ENCODE results near the gene TMEM178B.

TMEM178B gene

DNA sequence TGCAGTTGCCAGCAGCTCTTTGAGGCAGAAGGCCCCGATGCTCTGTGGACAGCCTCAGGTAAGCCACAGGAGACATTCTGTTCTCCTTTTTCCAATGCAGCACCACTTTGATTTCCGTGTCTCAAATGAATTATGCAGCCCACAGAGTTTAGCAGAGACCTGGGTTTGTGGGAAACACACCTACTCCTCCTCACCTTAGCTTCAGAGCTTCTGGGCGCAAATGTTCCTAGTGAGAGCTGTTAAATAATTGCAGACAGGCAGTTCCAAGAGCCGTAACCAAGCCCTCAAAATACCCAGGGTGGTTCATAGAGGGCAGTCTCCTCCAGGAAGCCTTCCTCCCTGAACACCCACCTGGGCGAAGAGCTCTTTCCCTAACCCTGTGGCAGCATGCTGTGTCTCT, 408.1 kb downstream of the TMEM178B start:
- no peak for DNase-seq

DNA sequence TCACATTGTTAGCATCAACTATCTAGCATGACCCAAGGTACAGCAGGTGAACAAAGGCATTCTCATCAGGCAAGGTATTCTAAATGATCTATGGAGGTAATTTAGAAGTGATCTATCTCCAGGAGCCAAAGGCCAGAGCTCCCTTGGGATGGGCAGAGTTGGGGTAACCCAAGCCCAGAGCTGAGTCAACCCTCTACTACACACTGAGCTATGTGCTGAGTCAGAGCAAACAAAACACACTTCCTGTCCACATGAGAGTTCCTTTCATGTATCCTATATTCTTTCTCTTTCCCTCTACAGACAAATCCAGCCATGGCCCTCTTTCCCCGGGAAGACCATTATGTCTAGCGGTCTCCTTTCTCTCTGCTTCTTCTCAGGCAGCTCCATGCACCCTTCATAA, 409.2 kb downstream of the TMEM178B start:
- DNase-seq, result no peak

DNA sequence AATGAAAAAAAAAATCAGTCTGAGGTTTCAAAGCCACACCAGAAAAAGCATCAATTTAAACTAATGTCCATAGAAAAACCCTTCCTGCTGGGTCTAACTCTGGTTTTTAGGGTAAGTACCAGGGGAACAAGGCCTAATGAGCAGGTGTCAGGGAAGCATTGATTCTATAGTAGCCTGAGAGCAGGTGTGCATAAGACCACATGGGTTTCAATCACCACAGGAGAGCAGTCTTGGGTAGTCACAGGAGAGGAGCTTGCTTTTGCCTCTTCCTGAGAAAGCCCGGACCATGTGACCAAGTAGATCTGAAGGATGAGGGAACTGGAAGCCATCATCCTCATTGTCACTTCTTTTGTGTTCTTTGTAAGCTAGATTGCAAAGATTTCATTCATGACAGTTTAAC, 411.0 kb downstream of the TMEM178B start:
- no peak for DNase-seq

DNA sequence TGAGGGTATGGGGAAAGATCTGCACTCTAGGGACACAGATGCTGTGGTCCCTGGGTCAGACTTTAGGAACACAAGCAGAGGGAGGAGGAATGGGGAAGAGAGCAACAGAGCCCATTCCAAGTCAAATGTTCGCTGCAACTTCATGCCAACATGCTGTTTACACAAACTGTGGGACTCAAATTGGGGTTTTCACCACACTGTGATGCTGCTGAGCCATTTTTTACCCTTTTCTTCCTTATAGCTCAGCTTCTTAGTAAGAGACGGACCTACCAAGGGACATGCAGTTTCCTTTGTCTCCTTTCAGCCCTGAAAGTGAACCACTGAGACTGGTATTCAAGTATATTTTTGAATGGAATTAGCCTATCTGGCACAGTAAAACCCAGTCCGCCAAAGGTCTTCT, 413.1 kb downstream of the TMEM178B start:
- DNase-seq, result no peak

DNA sequence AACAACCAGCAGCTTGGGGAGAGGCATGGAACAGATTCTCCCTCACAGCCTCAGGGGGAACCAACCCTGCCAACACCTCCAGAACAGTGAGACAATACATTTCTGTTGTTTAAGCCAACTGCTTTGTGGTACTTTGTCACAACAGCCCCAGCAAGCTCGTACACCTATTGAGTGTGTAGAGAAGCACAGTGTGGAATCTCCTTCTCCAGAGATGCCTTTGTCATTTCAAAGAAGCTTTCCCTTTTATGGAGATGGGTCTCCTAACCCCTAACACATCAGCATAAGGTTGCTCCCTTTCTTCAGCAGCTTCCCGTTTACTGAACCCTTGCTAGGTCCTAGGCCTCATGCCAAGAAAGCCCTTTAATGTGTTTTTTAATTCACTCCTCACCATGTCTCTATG, 416.6 kb downstream of the TMEM178B start:
- no peak for DNase-seq

DNA sequence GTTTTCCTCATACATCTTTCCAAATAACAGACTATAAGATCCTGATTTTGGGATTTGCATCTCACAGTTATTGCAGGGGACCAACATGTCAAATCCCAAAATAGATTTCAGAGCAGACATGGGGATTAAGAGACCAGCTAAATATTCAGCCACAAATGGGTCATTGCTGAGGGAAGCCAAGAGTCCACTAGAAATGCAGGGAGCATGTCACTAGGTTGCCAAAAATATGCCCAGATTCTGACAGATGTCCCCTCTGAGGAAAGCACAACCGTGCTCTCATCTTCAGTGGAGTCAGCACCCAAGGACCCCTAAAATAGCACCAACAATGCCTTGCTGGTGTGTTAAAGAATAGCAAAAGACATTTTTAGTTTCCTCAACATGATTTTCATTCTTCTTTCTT, 421.2 kb downstream of the TMEM178B start:
- no peak for DNase-seq

DNA sequence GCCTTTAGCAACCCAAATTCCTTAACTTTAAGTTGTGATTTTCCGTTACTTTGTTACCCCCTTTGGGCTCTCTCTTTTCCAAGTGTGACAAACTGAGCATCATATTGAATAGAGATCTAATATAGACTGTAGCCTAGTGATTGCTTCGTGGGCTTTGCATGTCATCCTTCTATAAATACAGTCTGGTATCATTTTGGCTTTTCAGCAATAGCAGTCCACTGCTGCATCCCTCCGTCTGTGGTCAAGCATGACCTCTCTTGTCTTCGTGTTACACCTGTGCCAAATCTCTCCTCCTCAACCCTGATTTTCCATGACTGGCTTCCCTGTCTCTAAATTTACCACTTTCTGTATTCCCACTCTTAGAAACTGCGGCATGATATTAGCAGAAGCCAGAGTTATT, 423.5 kb downstream of the TMEM178B start:
- DNase-seq, result no peak

DNA sequence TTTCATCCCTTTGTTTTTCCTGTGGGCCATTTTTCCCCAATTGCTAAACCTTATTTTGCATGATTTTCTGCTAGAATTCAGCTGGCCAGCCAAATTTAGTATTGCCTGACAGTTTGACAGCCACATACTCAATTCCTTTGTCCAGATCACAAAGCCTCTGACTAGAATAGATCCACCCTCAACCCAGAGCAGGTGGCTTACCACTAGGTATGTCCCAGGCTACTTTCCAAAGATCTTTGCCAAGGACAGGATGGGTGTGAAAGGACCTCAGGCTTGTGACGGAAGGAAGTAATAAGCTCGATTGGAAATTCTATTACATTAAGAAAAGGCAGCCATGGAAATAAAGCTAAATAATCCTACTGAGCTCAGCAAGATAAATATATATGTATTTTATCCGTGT, 426.7 kb downstream of the TMEM178B start:
- DNase-seq, result no peak

DNA sequence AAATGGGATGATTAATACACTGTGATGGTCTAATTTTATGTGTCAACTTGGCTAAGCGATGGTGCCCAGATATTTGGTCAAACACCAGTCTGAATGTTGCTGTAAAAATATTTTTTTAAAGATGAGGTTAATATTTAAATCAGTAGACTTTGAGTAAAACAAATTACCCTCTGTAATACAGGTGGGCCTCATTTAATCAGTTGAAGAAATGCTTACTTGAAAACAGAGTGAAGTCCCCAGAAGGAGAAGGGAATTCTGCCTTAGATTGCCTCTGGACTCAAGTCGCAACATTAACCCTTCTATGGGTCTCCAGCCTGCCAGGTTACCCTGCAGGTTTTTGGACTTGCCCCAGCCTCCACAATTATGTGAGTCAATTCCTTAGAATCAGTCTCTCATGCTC, 427.6 kb downstream of the TMEM178B start:
- DNase-seq, result no peak

DNA sequence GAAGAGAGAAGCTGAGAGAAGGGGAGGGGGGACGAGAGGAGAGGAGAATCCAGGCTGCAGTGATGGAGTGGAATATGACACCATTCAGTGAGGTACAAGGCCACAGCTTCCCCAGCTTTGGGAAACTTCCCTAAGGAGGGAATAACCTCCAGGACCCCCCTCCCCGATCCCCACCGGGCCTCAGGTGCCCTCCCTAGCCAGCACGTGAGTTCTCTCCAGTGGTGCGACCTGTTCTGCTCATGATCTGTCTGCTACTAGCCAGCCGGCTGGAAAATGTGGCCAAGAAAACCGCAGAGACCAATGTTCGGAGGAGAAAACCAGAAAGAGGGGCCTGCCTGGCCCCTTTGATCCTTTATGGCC, 437.4 kb downstream of the TMEM178B start:
- no peak for DNase-seq

DNA sequence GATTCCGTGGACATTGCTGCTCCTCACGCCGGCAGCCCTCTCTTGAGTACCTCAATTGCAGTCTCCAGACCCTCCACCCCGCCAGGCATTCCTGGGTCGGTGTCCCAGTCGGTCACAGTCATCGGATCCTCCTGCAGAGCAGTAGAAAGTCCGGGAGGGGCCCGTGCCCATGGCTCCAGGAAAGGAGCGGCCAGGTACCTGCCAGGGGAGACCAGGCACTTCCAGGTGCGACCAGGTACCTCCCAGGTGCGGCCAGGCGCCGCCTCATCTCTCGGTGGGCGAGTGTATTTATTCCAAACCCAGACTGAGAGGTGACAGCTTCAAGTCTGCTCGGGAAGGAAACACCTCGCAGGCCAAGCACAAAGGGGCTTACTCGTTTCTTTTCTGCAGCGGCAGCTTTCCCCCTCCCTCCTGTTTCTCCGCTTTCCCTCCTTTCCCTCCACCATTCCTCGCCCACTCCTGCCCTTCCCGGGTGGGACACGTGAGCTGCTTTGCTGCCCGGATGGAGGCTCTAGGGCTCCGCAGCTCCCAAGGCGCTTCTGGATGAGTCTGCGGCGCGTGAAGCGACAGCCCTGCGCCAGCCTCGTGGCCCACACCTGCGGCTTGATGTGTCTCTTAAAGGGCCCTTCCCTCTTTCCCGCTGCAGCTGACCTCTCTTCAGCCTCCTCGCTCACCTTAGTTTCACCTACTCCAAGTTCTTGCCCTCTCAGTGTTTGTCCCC, 438.0 kb downstream of the TMEM178B start:
- no peak for DNase-seq

DNA sequence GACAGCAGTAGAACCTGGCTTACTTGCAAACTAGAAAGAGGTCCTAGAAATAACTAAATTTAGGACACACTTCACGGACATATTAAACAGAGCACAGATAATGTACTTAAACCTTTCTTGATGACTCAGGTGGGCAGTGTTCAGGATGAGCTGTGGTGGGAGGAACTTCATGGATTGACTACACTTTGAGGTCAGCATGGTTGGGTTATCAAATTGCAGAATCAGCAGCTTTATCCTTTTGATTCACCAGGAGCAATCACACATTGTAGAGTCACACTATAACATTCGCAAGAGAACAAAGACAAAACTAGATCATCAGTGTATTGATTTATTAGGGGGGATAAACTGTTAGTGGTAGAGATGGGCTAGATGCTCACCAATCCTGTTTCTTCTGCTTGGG, 438.7 kb downstream of the TMEM178B start:
- DNase-seq, result no peak

DNA sequence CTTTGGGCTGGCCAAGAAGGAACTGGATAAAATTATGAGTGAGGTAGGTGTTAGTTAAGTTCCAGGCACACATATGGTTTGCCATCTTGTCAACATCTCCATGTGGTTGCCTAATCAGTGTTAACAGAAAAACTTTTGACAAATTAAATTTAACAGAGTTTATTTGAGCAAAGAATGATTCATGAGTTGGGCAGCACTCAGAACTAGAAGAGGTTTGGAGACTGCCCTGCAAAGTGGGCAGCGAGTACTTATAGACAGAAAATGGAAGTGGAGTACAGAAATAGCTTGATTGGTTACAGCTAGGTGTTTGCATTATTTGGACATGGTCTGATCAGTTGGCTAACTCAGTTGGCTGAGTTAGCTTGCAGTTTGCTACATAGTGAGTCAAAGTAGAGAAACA, 439.9 kb downstream of the TMEM178B start:
- no peak for DNase-seq

DNA sequence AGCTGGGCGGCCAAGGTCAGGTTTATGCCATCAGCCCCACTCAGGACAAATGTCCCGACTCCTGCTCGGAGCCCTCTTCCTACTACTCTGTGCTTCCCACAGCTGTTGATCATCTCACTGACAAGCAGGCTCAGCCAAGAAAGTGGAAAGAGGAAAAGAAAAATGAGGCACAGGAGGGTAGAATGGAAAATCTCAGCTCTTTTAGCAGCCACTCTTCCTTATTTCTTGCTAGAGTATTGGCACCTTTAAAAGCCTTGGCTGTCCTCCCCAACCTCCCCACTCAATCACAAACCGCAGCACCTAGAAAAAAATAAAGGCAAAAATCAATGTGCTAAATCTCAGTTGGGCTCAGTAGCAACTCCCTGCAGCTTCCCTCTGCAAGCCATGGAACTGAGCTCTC, 442.1 kb downstream of the TMEM178B start:
- no peak for DNase-seq

DNA sequence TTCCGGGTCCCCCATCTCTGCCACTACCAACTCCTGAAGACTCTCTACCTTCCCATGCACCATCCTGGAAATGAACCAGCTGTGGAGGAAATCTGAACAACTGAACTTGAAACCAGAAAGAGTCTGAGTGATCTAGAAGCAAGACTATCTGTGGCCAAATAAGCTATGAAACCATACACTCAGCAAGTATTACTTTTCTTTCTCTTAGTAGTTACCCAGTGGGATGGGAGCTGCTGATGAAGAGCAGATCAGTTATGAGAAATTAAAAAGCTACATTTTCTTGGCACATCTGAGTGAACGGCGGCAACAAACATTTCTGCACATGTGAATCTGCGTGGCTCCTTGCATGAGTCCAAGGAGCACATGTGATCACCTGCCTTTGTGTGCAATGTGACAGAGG, 445.8 kb downstream of the TMEM178B start:
- DNase-seq, result no peak

DNA sequence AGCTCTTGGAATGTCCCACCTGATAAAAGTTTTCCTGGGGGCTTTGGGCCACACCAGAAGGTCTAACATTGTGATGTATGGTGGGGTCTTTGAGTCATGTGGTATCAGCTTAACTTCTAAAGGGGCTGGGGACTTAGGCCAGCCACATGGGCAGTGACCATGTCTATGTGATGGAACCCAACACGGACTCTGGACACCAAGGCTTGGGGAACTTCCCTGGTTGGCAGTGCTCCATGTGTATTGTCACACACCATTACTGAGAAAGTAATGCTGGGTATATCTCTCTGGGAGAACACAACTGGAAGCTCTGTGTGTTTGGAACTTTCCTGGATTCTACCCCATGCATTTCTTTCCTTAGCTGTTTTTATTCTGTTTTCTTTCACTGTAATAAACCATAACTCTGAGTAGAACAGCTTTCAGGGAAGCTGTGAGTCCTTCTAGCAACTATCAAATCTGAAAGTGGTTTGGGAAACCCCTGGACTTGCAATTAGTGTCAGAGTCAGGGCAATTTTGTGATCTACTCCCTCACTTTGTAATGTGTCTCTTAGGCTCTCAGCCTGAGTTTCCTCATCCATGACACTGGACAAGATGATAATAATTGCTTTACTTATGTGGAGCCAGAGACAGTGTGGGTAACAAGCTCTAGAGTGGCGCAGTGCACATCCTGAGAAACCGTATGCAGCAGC, 448.9 kb downstream of the TMEM178B start:
- DNase-seq, result no peak

DNA sequence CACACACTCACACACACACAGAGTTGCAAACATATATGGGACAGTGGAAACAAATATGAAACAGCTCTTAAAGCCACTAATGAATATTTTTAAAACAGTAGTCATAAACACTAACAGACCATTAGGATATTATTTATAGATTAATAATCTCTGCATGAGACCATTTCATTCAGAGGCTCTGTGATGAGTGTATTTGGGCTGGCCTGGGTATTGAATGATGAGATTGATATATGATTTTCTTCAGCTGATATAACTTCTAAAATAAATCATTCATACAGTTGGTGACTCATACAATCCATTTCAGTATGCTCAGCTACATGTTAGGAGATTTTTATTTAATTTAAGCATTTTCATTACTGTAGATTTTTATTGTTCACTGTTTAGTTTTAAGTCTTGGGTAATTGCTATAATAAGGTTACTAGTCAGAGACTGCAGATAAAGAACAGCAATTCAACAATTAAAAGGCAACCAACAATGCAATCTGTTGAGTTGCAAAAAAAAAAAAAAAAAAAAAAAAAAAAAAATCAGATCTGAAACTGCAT, 452.2 kb downstream of the TMEM178B start:
- DNase-seq, result no peak

DNA sequence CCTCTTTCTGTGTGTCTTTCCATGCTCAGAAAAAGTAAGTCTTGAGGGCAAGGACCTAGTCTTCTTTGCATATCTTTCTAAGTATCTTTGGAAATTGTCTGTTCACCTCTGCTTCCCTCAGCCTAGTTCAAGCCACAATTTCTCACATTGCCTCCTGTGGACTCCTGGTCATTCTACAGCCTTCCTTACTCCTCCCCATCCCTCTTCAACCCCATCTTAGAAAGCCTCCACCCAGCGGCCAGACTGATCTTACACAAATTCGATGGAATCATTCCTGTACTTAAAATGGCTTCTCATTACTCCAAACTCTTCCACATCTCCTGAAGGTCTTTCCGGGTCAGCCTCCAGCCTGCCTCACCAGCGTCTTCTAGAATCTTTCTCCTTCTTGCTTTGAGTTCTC, 453.2 kb downstream of the TMEM178B start:
- no peak for DNase-seq

DNA sequence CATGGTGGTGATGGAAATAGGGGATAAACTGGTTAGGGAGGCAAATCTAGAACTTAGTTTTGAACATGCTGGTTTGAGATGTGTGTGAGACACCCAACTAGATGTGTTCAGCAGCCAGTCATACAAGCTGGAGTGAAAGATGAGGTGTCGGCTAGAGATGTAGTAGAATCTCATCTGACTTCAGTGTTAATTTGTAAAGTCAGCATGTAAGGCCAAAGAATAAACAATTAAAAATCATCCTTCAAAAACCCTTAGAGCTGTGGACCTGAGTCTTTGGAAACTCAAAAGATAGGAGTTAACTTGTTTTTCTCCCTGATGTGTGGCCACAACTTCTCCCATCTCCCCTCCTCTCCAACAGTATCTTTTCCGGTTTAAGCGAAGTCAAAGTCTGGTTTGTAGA, 454.5 kb downstream of the TMEM178B start:
- DNase-seq, result no peak

Measured in NCI-H1694 treated with DMSO at 0.1 percent for 48 hours (cell line).